CD14-positive monocyte (primary cell): ENCODE measurements around the gene TFAP2E. TPM values are rescaled to one million over a fixed set of nuclear protein-coding genes. Genes with fewer than 3 reads are reported as not detected.

Source experiments
- DNase-seq, 3 donors: peaks; one replicate each; pipeline ENCODE4 v3.0.0-alpha.2; 2011 to 2022
- H2AFZ ChIP-seq: 2 replicates; pipeline ENCODE4 v1.6.0; 2012; ENCODE audit warnings: mild to moderate bottlenecking, low read depth, low read length, inconsistent platforms; ENCODE audit not compliant: insufficient read depth, poor library complexity, severe bottlenecking
- H3K27ac ChIP-seq, 2 donors: 1 replicate in 1 of 2; 2 replicates in 1 of 2; pipeline ENCODE4 v1.5.1; 2012 to 2013; ENCODE audit warnings: low read length in 2 of 2, control low read depth in 1 of 2, inconsistent platforms in 1 of 2, low read depth in 1 of 2, mild to moderate bottlenecking in 1 of 2
- H3K27me3 ChIP-seq, 2 donors: one replicate each; pipeline versions ENCODE4 v1.6.0 to v1.6.1; 2011 to 2013; ENCODE audit warnings: low read length in 2 of 2; ENCODE audit not compliant: control insufficient read depth in 2 of 2, insufficient read depth in 2 of 2
- H3K36me3 ChIP-seq, 2 donors: replicated peaks in 1 of 2; 1 replicate in 1 of 2; 2 replicates in 1 of 2; pipeline versions ENCODE4 v1.5.1 to v1.6.1; 2012 to 2013; ENCODE audit warnings: low read length in 2 of 2, control low read depth in 1 of 2, inconsistent platforms in 1 of 2, mild to moderate bottlenecking in 1 of 2; ENCODE audit not compliant: insufficient read depth in 2 of 2, control insufficient read depth in 1 of 2
- H3K4me1 ChIP-seq, 2 donors: 1 replicate in 1 of 2; 2 replicates in 1 of 2; pipeline versions ENCODE4 v1.5.1 to v1.6.1; 2012 to 2013; ENCODE audit warnings: low read length in 2 of 2, control low read depth in 1 of 2, inconsistent platforms in 1 of 2, mild to moderate bottlenecking in 1 of 2, moderate library complexity in 1 of 2; ENCODE audit not compliant: insufficient read depth in 2 of 2, control insufficient read depth in 1 of 2
- H3K4me2 ChIP-seq: replicated peaks from 2 replicates; pipeline ENCODE3; 2012; ENCODE audit warnings: low read length, moderate library complexity, mild to moderate bottlenecking; ENCODE audit not compliant: poor library complexity, severe bottlenecking; ENCODE audit errors: extremely low read depth
- H3K4me3 ChIP-seq, 3 experiments: fragments of 200-600 bp in 1 of 3; sonication (generic) in 1 of 3; replicated peaks in 1 of 3; 1 replicate in 2 of 3; 2 replicates in 1 of 3; pipeline ENCODE4 v1.5.1; 2011 to 2013; ENCODE audit warnings: low read length in 3 of 3, mild to moderate bottlenecking in 3 of 3, control low read depth in 2 of 3, low read depth in 2 of 3, inconsistent platforms in 1 of 3, moderate library complexity in 1 of 3
- H3K79me2 ChIP-seq: 2 replicates; pipeline ENCODE4 v1.6.0; 2012; ENCODE audit warnings: mild to moderate bottlenecking, control low read depth, inconsistent platforms, low read length, moderate library complexity; ENCODE audit not compliant: insufficient read depth
- H3K9ac ChIP-seq: 2 replicates; pipeline ENCODE4 v1.6.0; 2017; ENCODE audit warnings: low read length, mild to moderate bottlenecking; ENCODE audit not compliant: insufficient read depth, poor library complexity, severe bottlenecking
- H3K9me3 ChIP-seq, 2 donors: replicated peaks in 1 of 2; 1 replicate in 1 of 2; 2 replicates in 1 of 2; pipeline versions ENCODE4 v1.5.1 to v1.6.1; 2012 to 2013; ENCODE audit warnings: low read length in 2 of 2, control low read depth in 1 of 2; ENCODE audit not compliant: control insufficient read depth in 1 of 2, insufficient read depth in 1 of 2
- H4K20me1 ChIP-seq: 2 replicates; pipeline ENCODE4 v1.6.0; 2012; ENCODE audit warnings: mild to moderate bottlenecking, low read length, control low read depth, moderate library complexity; ENCODE audit not compliant: insufficient read depth
- H3K27ac Mint-ChIP-seq, 7 donors: one replicate each; pipeline ENCODE4 v1.8.0; 2020; ENCODE audit warnings: mild to moderate bottlenecking in 7 of 7, mixed read lengths in 7 of 7, moderate library complexity in 6 of 7, inconsistent platforms in 2 of 7
- H3K27me3 Mint-ChIP-seq, 3 donors: one replicate each; pipeline ENCODE4 v1.8.0; 2021 to 2022; ENCODE audit warnings: low read depth in 3 of 3, mild to moderate bottlenecking in 3 of 3, mixed read lengths in 3 of 3, moderate library complexity in 3 of 3, inconsistent platforms in 1 of 3
- H3K36me3 Mint-ChIP-seq, 2 donors: one replicate each; pipeline ENCODE4 v1.8.0; 2020; ENCODE audit warnings: mixed read lengths in 2 of 2, inconsistent platforms in 1 of 2, mild to moderate bottlenecking in 1 of 2
- H3K4me1 Mint-ChIP-seq: one replicate; pipeline ENCODE4 v1.8.0; 2020; ENCODE audit warnings: mild to moderate bottlenecking, mixed read lengths
- H3K4me3 Mint-ChIP-seq, 2 donors: one replicate each; pipeline ENCODE4 v1.8.0; 2020; ENCODE audit warnings: mild to moderate bottlenecking in 2 of 2, mixed read lengths in 2 of 2, moderate library complexity in 1 of 2
- H3K9me3 Mint-ChIP-seq, 7 donors: one replicate each; pipeline ENCODE4 v1.8.0; 2020 to 2022; ENCODE audit warnings: mixed read lengths in 7 of 7, mild to moderate bottlenecking in 6 of 7, moderate library complexity in 6 of 7, inconsistent platforms in 2 of 7
- WGBS: methylation state at CpG from one replicate; pipeline ENCODE4 v1.1.5; 2013; ENCODE audit warnings: missing lambda C conversion rate; ENCODE audit not compliant: insufficient coverage; 5-methylcytosine and 5-hydroxymethylcytosine counted together
- intact Hi-C, 2 donors: fragments of 100-400 bp; cut with micrococcal nuclease; formaldehyde crosslinking; loops; one replicate each; pipeline versions ENCODE4 v1.15.0 to v1.15.1; 2023
- polyA plus RNA-seq, 3 donors: library from polyadenylated mRNA; depleted of rRNA in 1 of 3; unstranded in 2 of 3; stranded (reverse) in 1 of 3; fragments of 300-500 nt in 2 of 3; fragments of >200 nt in 1 of 3; fragmentation: Illumina TruSeq in 2 of 3; gene quantifications; 1 replicate in 2 of 3; 2 replicates in 1 of 3; pipeline ENCODE4 v1.2.3, GENCODE V29; 2012 to 2021
- TF ChIP-seq, protein P1 (sequence below): fragments of 200-600 bp; IDR thresholded peaks from one replicate; pipeline ENCODE4 v1.8.0; 2022; ENCODE audit warnings: antibody characterized with exemption, mild to moderate bottlenecking

TFAP2E gene
- polyA plus RNA-seq, 3 donors, result 0.77 to 4.5 (median 1.5) TPM

DNA sequence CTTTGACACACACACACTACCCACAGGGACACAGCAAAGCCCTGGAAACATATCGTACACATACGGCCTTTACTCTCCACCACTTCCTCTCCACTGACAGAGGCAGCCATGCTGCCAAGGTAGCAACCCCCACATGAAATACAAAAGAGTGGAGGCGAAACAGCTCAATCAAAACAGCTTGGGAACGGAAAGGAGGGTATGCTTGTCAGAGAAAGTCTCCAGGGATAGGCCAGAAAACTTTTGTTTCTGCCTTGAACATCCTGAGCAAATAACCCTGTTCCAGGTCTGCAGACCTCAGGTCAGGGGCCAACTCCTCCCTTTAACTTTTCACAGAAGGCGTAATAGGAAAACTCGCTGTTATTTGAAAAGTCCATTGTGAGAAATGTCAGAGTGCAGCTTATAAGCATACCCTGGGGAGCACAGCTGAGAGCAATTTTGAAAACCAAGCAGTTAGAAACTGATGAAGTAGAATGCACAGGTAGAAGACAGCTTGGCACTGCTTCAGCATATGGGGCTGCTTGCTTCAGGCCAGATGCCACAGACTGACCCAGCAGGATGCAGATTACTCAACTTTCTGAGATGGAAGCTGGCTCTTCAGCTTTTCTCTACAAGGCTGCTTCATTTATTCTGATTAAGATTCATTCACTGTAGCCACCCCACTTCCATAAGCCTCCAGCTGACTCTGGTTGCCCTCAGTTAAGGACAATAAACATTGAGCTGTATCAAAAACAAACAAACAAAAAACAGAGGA lies 33.9 kb upstream of the TFAP2E start:
- Mint-ChIP-seq H3K27me3 (no peaks in the 10 kb centered on the region), H3K4me3 (peak overlapping the region; percentile 53 to 73), H3K27ac (peak overlapping the region; percentile 85 to 95 (median 92)), H3K4me1 (peaks cover 53% of the 10 kb centered on the region), H3K36me3 (peaks cover 22 to 35% of the 10 kb centered on the region in 2 donors), H3K9me3 (peaks cover 0 to 2% (median 0%) of the 10 kb centered on the region in 7 donors)
- TF ChIP-seq, protein P1, sequence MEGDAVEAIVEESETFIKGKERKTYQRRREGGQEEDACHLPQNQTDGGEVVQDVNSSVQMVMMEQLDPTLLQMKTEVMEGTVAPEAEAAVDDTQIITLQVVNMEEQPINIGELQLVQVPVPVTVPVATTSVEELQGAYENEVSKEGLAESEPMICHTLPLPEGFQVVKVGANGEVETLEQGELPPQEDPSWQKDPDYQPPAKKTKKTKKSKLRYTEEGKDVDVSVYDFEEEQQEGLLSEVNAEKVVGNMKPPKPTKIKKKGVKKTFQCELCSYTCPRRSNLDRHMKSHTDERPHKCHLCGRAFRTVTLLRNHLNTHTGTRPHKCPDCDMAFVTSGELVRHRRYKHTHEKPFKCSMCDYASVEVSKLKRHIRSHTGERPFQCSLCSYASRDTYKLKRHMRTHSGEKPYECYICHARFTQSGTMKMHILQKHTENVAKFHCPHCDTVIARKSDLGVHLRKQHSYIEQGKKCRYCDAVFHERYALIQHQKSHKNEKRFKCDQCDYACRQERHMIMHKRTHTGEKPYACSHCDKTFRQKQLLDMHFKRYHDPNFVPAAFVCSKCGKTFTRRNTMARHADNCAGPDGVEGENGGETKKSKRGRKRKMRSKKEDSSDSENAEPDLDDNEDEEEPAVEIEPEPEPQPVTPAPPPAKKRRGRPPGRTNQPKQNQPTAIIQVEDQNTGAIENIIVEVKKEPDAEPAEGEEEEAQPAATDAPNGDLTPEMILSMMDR, result no peak
- intact Hi-C loops, result no loop called here
- 89% methylated on average over 3 of the region's 6 CpGs for WGBS
- peaks cover 2 to 31% of the 10 kb centered on the region in 2 donors for H3K36me3 ChIP-seq
- H3K27ac ChIP-seq, result peak overlapping the region; percentile 62 to 82
- peak overlapping the region; percentile 4 for H3K4me2 ChIP-seq
- peak overlapping the region; percentile 37 for H2AFZ ChIP-seq
- H4K20me1 ChIP-seq, result peaks cover 17% of the 10 kb centered on the region
- peak overlapping the region in 1 of 3 experiments; percentile 5 for H3K4me3 ChIP-seq
- H3K27me3 ChIP-seq, result no peaks in the 10 kb centered on the region
- peaks cover 48 to 52% of the 10 kb centered on the region in 2 donors for H3K4me1 ChIP-seq
- no peaks in the 10 kb centered on the region for H3K9me3 ChIP-seq
- H3K79me2 ChIP-seq, result peaks cover 81% of the 10 kb centered on the region
- DNase-seq, result peak in 1 of 3 donors; percentile 21
- H3K9ac ChIP-seq, result no peak overlapping the region

GRCh38 chr1:35539824-35540261 lies 33.3 kb upstream of the TFAP2E start:
- TF ChIP-seq, protein P1, result no peak
- H3K36me3 Mint-ChIP-seq, result peaks cover 21 to 35% of the 10 kb centered on the region in 2 donors
- Histone ChIP-seq H4K20me1 (peaks cover 19% of the 10 kb centered on the region), H3K4me1 (peaks cover 51 to 56% of the 10 kb centered on the region in 2 donors), H3K79me2 (peaks cover 83% of the 10 kb centered on the region), H2AFZ (peak overlapping the region; percentile 27), H3K4me2 (peak overlapping the region; percentile 4), H3K27me3 (no peaks in the 10 kb centered on the region), H3K9me3 (no peaks in the 10 kb centered on the region), H3K36me3 (peaks cover 2 to 28% of the 10 kb centered on the region in 2 donors), H3K27ac (peak overlapping the region; percentile 62 to 82), H3K9ac (no peak overlapping the region), H3K4me3 (peak overlapping the region in 1 of 3 experiments; percentile 5)
- intact Hi-C loops, result loop anchor here in 1 of 2 donors (5.0 kb wide), 1 partner anchor 93 kb away; no protein-coding TSS in a partner anchor
- H3K27me3 Mint-ChIP-seq, result peaks cover 0 to 2% (median 0%) of the 10 kb centered on the region in 3 donors
- DNase-seq, result peak; percentile 29 to 40 (median 38)
- peaks cover 0 to 2% (median 0%) of the 10 kb centered on the region in 7 donors for H3K9me3 Mint-ChIP-seq
- H3K27ac Mint-ChIP-seq, result peak overlapping the region; percentile 85 to 95 (median 92)
- peak overlapping the region; percentile 48 to 73 for H3K4me3 Mint-ChIP-seq
- peaks cover 59% of the 10 kb centered on the region for H3K4me1 Mint-ChIP-seq
- WGBS, result no CpG with 5 or more reads among the region's 1 CpG
